ENCODE measurements around the gene MRTFB.

MRTFB gene

GRCh38 chr16:14296663-14297062 lies 225.5 kb downstream of the MRTFB start:
- DNase-seq: no peak

GRCh38 chr16:14298374-14299122 lies 227.4 kb downstream of the MRTFB start:
- no peak for DNase-seq

- DNase-seq: peak; percentile 54
Observed at GRCh38 chr16:14300705-14301168, 229.6 kb downstream of the MRTFB start.

GRCh38 chr16:14301169-14302030 lies 230.3 kb downstream of the MRTFB start:
- no peak for DNase-seq

- peak; percentile 58 for DNase-seq
Observed at GRCh38 chr16:14302031-14302398, 230.9 kb downstream of the MRTFB start.

- DNase-seq: no peak
Observed at GRCh38 chr16:14302399-14303181, 231.5 kb downstream of the MRTFB start.

- DNase-seq: no peak
Observed at GRCh38 chr16:14303182-14303618, 232.1 kb downstream of the MRTFB start.

- DNase-seq: no peak
Observed at GRCh38 chr16:14303639-14304394, 232.7 kb downstream of the MRTFB start.

GRCh38 chr16:14304891-14305460 lies 233.9 kb downstream of the MRTFB start:
- no peak for DNase-seq

- DNase-seq: no peak
Observed at GRCh38 chr16:14306485-14307058, 235.5 kb downstream of the MRTFB start.

GRCh38 chr16:14307059-14307526 lies 236.0 kb downstream of the MRTFB start:
- DNase-seq: no peak

- DNase-seq: no peak
Observed at GRCh38 chr16:14307527-14308367, 236.6 kb downstream of the MRTFB start.

- DNase-seq: no peak
Observed at GRCh38 chr16:14308368-14308723, 237.2 kb downstream of the MRTFB start.

- DNase-seq: no peak
Observed at GRCh38 chr16:14309001-14309886, 238.1 kb downstream of the MRTFB start.

GRCh38 chr16:14309906-14310305 lies 238.8 kb downstream of the MRTFB start:
- peak; percentile 8 for DNase-seq

GRCh38 chr16:14310519-14310991 lies 239.4 kb downstream of the MRTFB start:
- no peak for DNase-seq

GRCh38 chr16:14314116-14314515 lies 243.0 kb downstream of the MRTFB start:
- DNase-seq: no peak

- DNase-seq: no peak
Observed at GRCh38 chr16:14315683-14316320, 244.7 kb downstream of the MRTFB start.
